ENCODE data around the gene BCL11A. TPM values are rescaled to one million over a fixed set of nuclear protein-coding genes. Genes with fewer than 3 reads are reported as not detected.

The BCL11A gene
- total RNA-seq, 1 donor from 2014 or later = under 0.01 TPM

GRCh38 chr2:60524874-60525273 is 28.6 kb downstream of the BCL11A start:
- DNase-seq = no peak

DNA sequence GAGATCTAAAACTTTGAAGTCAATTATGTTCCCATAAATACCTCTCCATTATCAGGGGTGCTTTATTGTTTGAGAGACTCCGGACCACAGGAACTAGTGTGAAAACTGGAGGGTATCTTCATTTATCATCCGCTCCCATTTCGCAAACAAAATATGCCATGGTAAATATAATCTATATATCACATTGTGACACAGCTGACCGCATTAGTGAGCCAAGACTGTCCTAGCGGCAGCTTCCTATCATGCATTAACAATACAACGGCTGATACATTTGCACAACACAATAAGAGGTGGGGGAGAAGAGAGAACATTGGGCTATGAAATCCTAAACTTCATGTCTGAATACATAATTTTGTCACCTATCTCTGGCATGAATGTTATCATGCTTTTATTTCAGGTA is 29.5 kb downstream of the BCL11A start:
- DNase-seq = no peak

- DNase-seq = no peak
These were observed 31.0 kb downstream of the BCL11A start for GRCh38 chr2:60522462-60522861.

DNA sequence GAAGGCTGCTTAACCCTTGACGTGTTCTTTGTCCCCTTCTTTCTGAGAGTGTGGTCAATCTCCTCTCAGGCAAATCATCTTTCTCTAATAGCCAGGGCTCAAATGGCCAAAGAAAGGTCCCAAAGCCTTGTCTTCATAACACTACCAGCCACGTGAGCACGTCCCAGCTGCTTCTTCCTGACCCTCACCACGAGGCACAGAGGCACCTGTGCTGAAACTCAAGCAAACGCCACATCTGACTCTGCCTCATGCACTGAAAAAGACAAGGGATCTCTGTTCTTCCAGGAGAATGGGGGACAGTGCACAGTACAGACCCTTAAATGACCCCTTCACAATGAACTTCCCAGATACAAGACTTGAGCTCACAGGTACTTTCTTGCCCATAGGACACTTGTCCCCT is 31.8 kb downstream of the BCL11A start:
- no peak for DNase-seq

DNA sequence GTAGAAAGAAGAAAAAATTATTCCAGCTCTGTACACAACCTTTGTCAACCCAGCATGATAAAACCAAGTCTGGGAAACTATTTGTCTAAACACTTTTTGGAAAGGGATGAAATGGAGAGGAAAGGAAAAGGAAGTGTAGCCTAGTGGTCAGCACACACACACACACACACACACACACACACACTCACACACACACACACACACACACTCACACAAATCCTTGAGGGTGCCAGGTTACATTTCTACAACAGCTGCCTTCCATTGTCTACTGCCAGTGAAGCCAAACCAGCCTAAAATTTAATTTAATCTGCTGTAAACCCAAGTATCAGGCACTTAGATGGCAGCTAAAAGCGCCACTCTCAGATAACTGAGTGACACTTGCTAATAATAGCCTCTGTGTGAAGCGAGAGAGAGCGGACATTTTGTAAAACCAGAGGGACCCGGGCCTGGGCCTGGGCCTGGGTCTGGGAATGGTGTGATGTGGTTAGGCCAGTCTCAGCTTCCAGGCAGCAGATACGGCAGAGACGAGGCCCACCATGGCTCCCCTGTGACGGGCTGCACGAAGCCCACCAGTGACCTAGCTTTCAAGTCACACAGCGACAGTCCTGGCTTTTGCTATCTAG is 32.4 kb downstream of the BCL11A start:
- DNase-seq = no peak

DNA sequence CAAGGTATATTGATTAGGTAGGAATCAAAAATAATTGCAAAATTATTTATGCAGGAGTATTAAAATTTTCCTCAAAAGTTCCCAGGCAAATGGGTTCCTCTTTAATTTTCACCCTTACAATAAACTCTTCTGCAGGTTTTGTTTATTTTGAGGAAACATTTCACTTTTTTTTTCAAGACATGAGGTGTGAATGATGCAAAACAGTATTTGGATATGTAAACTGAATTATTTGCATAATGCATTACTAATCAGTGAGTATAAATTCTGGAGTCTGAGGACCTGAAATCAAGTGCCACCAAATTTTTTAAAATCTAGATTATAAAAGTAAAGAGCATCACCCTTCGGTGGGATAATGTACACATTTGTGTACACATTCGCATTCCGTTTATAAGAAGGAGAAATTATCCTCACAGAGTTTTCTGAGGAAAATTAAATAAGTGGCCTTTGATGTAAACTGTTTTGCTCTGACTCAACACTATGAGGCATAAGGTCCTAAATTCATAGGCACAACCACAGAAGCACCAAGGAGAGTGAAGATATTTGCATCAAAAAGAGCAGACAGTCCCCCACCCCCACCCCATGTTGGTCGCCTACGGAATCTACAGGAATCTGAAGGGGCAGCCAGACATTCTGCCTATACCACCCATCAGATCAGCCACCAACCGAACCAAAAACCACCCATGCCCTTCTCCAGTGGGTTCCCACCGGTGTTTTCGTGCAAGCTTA is 33.1 kb downstream of the BCL11A start:
- no peak for DNase-seq

DNA sequence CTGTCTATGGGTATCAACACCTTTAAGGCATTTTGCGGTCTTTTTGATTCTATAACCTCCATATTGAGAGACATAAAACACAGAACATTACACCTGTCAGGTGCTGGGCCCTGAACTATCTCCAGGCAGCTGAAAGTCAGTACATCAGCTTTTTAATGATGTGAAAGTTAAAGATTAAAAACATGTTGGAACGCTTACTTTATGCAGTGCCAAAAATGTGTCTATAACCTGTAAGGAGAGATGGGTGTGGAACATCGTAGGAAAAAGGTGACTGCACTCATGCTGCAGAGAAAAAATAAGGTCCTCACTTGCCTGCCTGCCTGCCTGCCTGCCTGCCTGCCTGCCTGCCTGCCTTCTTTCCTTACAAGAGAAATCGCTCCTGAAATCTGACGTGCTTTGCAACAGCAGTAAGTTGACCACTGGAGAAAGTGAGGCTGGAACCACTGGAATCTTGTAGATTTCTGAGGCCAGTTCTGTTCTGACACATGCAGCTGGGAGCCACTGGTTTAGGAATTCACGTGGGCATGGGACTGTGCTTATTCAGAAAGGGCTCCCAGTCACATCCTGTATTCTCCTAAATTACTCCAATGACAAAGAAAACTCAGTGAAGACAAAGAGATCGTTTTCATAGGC is 34.1 kb downstream of the BCL11A start:
- DNase-seq = no peak

DNA sequence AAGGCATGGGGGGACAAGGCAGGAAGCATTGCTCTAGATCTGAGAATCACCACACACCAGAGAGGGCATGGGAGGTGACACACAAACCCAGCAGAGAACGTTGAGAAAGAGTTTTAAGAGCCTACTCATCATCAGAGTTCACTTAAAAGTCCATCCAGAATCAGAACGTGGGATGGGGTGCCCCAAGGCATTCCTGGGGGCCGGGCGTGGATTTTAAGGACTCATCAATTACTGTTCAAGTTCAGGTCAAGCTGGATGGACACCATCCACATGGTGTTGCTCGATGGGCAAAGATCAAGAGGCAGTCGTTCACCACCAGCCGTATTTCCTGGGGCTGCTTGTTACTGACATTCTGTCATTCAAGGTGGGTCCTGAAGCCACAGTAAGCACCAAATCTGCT is 34.9 kb downstream of the BCL11A start:
- no peak for DNase-seq

- no peak for DNase-seq
These were observed 36.0 kb downstream of the BCL11A start for GRCh38 chr2:60517446-60517845.

DNA sequence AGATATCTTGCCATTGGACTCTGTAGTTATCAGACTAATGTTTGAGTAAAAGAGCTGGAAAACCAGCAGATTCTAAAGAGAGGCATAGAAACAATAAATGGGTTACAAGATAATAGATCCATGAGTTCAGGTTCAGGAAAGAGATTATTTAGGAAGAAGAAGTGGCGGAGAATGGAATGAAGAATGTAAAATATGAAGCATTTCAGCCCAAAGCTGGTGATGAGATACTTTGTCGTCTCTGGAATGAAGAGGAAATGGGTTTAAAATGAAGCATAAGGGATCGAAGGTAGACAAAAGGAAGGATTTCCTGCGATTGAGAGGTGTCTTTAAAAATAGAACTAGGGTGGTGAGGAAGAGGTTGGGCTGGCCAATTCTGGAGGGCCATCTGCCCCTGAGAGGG is 36.6 kb downstream of the BCL11A start:
- no peak for DNase-seq

DNA sequence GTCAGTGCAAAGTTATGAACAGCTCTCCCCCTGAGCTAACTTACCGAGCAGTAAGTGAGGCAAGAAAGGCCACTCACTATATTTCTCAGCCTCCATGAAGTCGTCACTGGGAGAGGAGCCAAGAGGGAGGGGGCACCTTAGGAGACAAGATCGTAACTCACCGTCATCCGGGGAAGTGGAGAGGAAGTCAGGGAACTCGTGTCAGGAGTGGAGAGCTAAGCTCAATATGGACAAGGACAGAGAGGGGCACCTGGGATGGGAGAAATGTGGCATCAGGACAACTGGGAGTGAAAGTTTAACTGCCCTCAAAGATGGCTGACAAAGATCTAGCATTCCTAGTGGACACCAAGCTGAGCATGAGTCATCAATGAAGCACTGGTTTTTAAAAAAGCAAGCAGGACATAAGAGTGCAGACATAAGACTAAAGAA is 37.1 kb downstream of the BCL11A start:
- DNase-seq = peak; percentile 1

DNA sequence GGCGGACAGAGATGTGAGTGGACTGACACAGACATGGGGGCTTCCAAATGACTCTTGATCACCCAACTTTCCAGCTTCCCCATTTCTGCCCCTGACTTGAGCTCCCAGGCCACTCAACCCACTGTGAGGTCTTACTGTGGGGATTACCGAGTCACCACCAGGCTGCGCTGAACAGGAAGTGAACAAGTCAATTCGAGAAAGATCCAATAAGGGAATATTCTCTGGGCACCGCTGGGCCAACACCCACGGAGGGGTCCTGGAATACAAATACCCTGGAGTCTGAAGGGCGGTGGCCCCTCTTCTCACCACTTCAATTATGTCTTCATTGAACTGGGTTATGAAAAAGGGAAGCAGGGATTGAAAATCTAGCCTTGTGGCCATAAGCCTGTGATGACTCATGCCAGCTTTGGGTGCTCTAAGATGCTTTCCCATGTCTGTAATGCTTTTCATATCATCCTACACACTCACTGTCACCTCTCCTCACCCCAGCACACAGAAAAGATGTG is 37.7 kb downstream of the BCL11A start:
- DNase-seq = no peak

GRCh38 chr2:60513996-60514395 is 39.5 kb downstream of the BCL11A start:
- DNase-seq = no peak

DNA sequence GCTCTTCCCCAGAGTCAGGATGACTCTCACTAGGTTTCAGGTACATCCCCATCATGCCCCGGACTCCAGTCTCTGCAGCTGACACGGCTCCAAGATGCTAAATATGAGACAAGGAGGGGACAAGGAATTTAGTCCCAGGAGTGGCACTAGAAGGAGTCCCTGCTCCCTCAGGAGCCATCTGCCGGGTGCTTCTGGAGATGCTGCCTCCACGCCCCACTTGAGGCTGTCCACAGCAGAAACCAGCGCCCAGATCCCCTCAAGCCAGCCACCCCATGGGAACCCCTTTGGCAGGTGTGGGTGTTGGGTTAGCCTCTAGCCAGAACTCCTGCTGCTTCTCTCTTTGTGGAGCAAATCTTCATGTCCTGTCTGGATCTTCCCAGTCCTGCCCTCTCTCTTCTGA is 40.3 kb downstream of the BCL11A start:
- DNase-seq = no peak

DNA sequence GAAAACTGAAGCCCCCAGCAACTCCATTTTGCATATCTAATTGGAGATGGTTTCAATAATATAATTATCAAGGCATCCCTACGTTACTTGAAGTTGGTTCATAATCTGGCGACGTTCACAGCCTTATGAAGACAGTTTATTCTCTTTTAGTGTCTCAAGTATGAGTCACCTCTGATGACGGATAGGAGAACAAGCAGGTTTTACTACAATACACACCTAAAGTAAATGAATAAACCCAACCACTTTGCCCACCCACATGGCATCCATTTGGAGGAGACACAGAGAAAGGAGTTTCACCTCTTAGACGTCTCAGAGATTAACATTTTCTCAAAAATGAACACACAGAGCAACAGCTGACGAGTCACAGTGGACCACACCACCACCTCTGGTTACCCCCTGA is 40.8 kb downstream of the BCL11A start:
- no peak for DNase-seq

- DNase-seq = no peak
These were observed 41.3 kb downstream of the BCL11A start for GRCh38 chr2:60512062-60512622.

DNA sequence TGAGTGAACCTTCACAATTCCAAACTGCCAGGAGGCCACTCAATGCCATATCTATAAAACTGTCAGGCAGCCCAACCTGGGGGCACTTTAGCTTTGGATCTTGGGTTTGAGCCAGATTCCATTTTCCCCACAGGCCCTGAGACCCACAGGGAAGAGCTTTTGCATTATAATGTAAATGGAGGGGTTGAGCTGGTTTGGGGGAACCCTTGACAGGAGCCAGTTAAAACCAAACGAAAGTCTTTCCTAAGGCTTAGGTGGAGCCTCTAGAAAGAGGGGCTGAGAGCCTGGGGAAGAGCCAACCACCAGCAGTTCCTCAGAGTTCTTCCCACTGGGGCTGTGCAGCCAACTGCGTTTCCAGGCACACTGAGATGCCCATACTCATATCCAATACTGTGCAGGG is 42.7 kb downstream of the BCL11A start:
- no peak for DNase-seq

- DNase-seq = no peak
These were observed 44.4 kb downstream of the BCL11A start for GRCh38 chr2:60509066-60509465.

GRCh38 chr2:60508339-60508917 is 45.0 kb downstream of the BCL11A start:
- DNase-seq = no peak

DNA sequence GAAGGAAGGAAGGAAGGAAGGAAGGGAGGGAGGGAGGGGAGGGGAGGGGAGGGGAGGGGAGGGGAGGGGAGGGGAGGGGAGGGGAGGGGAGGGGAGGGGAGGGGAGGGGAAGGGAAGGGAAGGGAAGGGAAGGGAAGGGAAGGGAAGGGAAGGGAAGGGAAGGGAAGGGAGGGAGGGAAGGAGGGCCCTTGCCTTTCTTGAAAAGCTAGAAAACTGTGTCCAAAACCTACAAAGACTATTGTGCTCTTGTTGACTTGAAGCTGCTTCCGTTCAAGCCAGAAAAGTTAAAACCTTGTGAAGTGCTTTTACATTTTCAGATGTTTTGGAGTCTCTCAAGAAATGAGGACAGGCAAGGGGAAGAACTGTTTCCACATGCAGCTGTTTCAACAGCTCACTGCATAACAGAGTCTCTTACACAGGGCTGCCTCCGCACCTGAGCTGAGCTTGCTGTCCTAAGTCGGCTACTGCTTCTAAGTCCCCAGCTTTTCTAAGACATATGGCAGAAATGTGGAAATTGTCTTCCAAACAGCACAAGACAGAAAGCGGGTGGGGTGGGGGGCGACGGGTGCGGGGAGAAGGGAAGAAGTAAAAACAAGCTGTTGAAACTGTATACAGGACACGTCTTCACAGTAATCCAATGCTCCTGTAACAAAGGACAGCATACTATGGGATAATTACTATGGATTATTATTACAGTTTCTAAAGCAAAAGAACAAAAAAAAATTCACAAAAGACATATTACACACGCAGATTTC is 46.1 kb downstream of the BCL11A start:
- DNase-seq = no peak

- DNase-seq = no peak
These were observed 47.6 kb downstream of the BCL11A start for GRCh38 chr2:60505880-60506260.

GRCh38 chr2:60505240-60505879 is 48.1 kb downstream of the BCL11A start:
- DNase-seq = no peak

Measured in dermis blood vessel endothelial cell (primary cell).